HTERT RPE-1 (cell line): ENCODE measurements around the gene DTNA.

Experiments
- in situ Hi-C: fragments of 300-500 bp; cut with MboI; formaldehyde crosslinking; loops from 4 replicates; pipeline ENCODE4 v1.14.3; 2020; ENCODE audit warnings: low sequenced_read_pairs

The DTNA gene

GRCh38 chr18:34928754-34929335 is 218.7 kb downstream of the DTNA start:
- in situ Hi-C loops = no loop called here

DNA sequence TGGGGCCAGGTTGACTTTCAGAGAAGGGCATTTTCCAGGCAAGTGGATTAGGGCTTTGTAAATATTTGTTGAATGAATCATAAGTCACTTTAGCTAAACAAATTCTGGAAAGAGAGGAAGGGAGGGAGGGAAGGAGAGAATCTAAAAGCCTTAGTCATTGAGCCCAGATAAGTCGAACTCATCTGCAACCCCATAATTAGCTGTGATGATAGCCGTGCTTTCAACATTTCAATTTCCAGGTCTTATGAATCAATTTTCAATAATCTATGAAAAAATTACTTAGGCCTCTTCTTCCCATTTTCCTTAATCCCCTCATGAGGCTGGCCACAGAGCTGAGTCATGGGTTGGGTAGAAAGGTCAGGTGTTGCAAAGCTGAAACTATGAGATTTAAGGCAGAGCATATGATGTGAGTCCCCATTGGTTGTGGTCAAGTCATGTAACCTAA is 219.3 kb downstream of the DTNA start:
- in situ Hi-C loops = no loop called here

- in situ Hi-C loops = no loop called here
Observed at GRCh38 chr18:34932363-34932762, 222.3 kb downstream of the DTNA start.

- in situ Hi-C loops = no loop called here
Observed at GRCh38 chr18:34932792-34933466, 222.8 kb downstream of the DTNA start.

DNA sequence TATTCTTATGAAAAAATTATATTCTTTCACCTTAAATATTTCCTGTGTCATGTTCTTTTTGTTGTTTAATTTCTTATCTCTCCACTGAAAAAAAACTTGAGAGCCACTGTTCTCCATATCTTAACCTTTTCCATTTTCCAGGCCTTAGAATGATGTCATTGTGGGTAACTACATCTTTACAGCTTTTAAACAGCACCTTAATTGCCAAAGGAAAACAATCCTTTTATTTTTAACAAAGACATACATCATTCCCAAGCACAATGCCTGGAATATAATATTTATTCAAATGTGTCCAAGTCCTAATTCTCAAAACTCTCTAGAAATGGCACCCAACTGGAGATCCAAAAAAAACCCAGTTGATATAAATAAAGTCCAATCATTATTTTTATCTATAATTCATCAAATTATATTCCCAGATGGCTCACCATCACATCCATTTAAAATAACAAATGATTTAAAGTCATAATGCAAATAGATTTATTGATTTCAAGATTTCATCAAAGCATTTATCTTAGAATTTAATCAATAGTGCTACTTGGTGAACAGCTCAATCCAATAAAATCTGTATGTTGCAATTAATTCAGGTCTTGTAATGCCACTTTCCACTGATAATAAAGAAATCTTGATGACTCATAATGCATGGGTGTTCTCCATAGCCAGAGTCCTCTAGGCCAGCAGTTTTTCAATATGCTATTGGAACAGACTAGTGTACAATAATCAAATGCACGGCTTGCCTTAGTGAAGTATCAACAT is 224.0 kb downstream of the DTNA start:
- in situ Hi-C loops = no loop called here

- in situ Hi-C loops = no loop called here
Observed at GRCh38 chr18:34936772-34937171, 226.7 kb downstream of the DTNA start.

- in situ Hi-C loops = no loop called here
Observed at GRCh38 chr18:34938090-34938489, 228.0 kb downstream of the DTNA start.
